GM12878 (cell line): ENCODE results near the gene UBE2M. TPM values are rescaled to one million over a fixed set of nuclear protein-coding genes. Genes with fewer than 3 reads are reported as not detected.

Experiments used
- BACH1 ChIP-seq: fragments of 450-650 bp; IDR thresholded peaks from 2 replicates; pipeline ENCODE4 v1.6.1; 2017; ENCODE audit warnings: mild to moderate bottlenecking, borderline replicate concordance
- BCLAF1 ChIP-seq: fragments of 450-650 bp; IDR thresholded peaks from 2 replicates; pipeline ENCODE4 v1.6.1; 2017; ENCODE audit warnings: antibody characterized with exemption, mild to moderate bottlenecking, moderate library complexity
- BMI1 ChIP-seq: fragments of 450-650 bp; IDR thresholded peaks from 2 replicates; pipeline ENCODE4 v1.6.1; 2016; ENCODE audit warnings: mild to moderate bottlenecking, moderate library complexity, borderline replicate concordance
- FOXM1 ChIP-seq: IDR thresholded peaks from 2 replicates; pipeline ENCODE4 v1.6.1; 2012; ENCODE audit warnings: low read depth, mild to moderate bottlenecking, inconsistent platforms, low read length, moderate library complexity
- HDAC2 ChIP-seq: fragments of 200-600 bp; sonication (generic); IDR thresholded peaks from 2 replicates; pipeline ENCODE4 v1.6.1; 2017
- HDAC6 ChIP-seq: fragments of 200-600 bp; sonication (generic); IDR thresholded peaks from one replicate; pipeline ENCODE4 v1.8.0; 2017; ENCODE audit warnings: antibody characterized with exemption; ENCODE audit not compliant: unreplicated experiment
- IKZF2 ChIP-seq, 2 experiments: fragments of 450-650 bp; IDR thresholded peaks; 2 replicates each; pipeline ENCODE4 v1.6.1; 2017; ENCODE audit warnings: mild to moderate bottlenecking in 2 of 2, moderate library complexity in 2 of 2
- JUND ChIP-seq: IDR thresholded peaks from 2 replicates; pipeline ENCODE4 v1.6.1; 2012; ENCODE audit warnings: low read depth, mild to moderate bottlenecking, low read length, improper control_type of control experiment, moderate library complexity
- MEF2A ChIP-seq: IDR thresholded peaks from 2 replicates; pipeline ENCODE4 v1.6.1; 2011; ENCODE audit warnings: low read depth, mild to moderate bottlenecking, low read length, moderate library complexity; ENCODE audit not compliant: insufficient read depth
- NKRF ChIP-seq: fragments of 450-650 bp; conservative IDR thresholded peaks from 2 replicates; pipeline ENCODE4 v1.6.1; 2017; ENCODE audit warnings: mild to moderate bottlenecking, moderate library complexity
- PAX8 ChIP-seq: fragments of 450-650 bp; IDR thresholded peaks from 2 replicates; pipeline ENCODE4 v1.6.1; 2017; ENCODE audit warnings: mild to moderate bottlenecking, moderate library complexity
- POLR2A ChIP-seq: IDR thresholded peaks from 2 replicates; pipeline ENCODE4 v1.6.1; 2011; ENCODE audit warnings: low read depth, mild to moderate bottlenecking, low read length
- RAD51 ChIP-seq: fragments of 450-650 bp; IDR thresholded peaks from 2 replicates; pipeline ENCODE4 v1.6.1; 2016; ENCODE audit warnings: moderate library complexity, mild to moderate bottlenecking, inconsistent platforms
- STAT3 ChIP-seq: IDR thresholded peaks from 2 replicates; pipeline ENCODE4 v1.6.1; 2011; ENCODE audit warnings: low read depth, low read length, improper control_type of control experiment
- TCF12 ChIP-seq: IDR thresholded peaks from 2 replicates; pipeline ENCODE4 v1.6.1; 2011; ENCODE audit warnings: low read depth, mild to moderate bottlenecking, low read length
- TCF7 ChIP-seq: IDR thresholded peaks from 2 replicates; pipeline ENCODE4 v1.6.1; 2014; ENCODE audit warnings: antibody characterized with exemption, borderline replicate concordance
- ZSCAN29 ChIP-seq: fragments of 450-650 bp; IDR thresholded peaks from 2 replicates; pipeline ENCODE4 v1.6.1; 2017; ENCODE audit warnings: mild to moderate bottlenecking, moderate library complexity
- polyA plus RNA-seq, 11 experiments: library from polyadenylated mRNA; depleted of rRNA in 4 of 11; unstranded in 6 of 11; stranded (reverse) in 5 of 11; fragments of >200 nt; fragmentation: Nextera tagmentation in 4 of 11; fragmentation: Illumina TruSeq in 1 of 11; extraction: Ambion mirVana in 4 of 11; extraction: Trizol in 1 of 11; gene quantifications; 1 replicate in 1 of 11; 2 replicates in 10 of 11; pipeline versions ENCODE4 v1.2.1 to v1.2.3, GENCODE V29; 2011 to 2016; ENCODE audit warnings: inconsistent platforms in 2 of 11, missing spikeins in 2 of 11, low read depth in 1 of 11
- total RNA-seq, 4 experiments: library from RNA; depleted of rRNA in 3 of 4; stranded (reverse); fragments of >200 nt in 3 of 4; fragmentation: Illumina TruSeq in 1 of 4; extraction: Trizol in 1 of 4; gene quantifications; 2 replicates each; pipeline versions ENCODE4 v1.2.1 to v1.2.3, GENCODE V29; 2013 to 2021
- TF ChIP-seq, protein P1 (sequence below): IDR thresholded peaks from 2 replicates; pipeline ENCODE4 v1.6.1; 2012; ENCODE audit warnings: mild to moderate bottlenecking, low read depth, low read length
- TF ChIP-seq, protein P2 (sequence below): IDR thresholded peaks from 2 replicates; pipeline ENCODE4 v1.6.1; 2011; ENCODE audit warnings: low read depth, mild to moderate bottlenecking, low read length, moderate library complexity, borderline replicate concordance; ENCODE audit errors: extremely low read depth
- TF ChIP-seq, protein P3 (sequence below): fragments of 450-650 bp; IDR thresholded peaks from 2 replicates; pipeline ENCODE4 v1.6.1; 2014; ENCODE audit warnings: mild to moderate bottlenecking

The UBE2M gene
- total and polyA plus RNA-seq, 10 of the 15 experiments (the other 5 are each of a cell fraction or from before 2014, with no cell fraction given), result 1.4 to 105 (median 73.9) TPM

GRCh38 chr19:58543826-58544590 is 14.4 kb downstream of the UBE2M start, which contains the start of gene TRIM28 (continued):
- TF ChIP-seq, protein P1, sequence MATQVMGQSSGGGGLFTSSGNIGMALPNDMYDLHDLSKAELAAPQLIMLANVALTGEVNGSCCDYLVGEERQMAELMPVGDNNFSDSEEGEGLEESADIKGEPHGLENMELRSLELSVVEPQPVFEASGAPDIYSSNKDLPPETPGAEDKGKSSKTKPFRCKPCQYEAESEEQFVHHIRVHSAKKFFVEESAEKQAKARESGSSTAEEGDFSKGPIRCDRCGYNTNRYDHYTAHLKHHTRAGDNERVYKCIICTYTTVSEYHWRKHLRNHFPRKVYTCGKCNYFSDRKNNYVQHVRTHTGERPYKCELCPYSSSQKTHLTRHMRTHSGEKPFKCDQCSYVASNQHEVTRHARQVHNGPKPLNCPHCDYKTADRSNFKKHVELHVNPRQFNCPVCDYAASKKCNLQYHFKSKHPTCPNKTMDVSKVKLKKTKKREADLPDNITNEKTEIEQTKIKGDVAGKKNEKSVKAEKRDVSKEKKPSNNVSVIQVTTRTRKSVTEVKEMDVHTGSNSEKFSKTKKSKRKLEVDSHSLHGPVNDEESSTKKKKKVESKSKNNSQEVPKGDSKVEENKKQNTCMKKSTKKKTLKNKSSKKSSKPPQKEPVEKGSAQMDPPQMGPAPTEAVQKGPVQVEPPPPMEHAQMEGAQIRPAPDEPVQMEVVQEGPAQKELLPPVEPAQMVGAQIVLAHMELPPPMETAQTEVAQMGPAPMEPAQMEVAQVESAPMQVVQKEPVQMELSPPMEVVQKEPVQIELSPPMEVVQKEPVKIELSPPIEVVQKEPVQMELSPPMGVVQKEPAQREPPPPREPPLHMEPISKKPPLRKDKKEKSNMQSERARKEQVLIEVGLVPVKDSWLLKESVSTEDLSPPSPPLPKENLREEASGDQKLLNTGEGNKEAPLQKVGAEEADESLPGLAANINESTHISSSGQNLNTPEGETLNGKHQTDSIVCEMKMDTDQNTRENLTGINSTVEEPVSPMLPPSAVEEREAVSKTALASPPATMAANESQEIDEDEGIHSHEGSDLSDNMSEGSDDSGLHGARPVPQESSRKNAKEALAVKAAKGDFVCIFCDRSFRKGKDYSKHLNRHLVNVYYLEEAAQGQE, result no peak
- TF ChIP-seq, protein P2, sequence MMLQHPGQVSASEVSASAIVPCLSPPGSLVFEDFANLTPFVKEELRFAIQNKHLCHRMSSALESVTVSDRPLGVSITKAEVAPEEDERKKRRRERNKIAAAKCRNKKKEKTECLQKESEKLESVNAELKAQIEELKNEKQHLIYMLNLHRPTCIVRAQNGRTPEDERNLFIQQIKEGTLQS, result no peak
- TF ChIP-seq RAD51, result no peak
- no peak for TF ChIP-seq HDAC6
- TF ChIP-seq, protein P3, sequence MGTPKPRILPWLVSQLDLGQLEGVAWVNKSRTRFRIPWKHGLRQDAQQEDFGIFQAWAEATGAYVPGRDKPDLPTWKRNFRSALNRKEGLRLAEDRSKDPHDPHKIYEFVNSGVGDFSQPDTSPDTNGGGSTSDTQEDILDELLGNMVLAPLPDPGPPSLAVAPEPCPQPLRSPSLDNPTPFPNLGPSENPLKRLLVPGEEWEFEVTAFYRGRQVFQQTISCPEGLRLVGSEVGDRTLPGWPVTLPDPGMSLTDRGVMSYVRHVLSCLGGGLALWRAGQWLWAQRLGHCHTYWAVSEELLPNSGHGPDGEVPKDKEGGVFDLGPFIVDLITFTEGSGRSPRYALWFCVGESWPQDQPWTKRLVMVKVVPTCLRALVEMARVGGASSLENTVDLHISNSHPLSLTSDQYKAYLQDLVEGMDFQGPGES, result no peak
- TF ChIP-seq TCF7, result no peak
- TF ChIP-seq PAX8, result no peak
- no peak for TF ChIP-seq STAT3
- TF ChIP-seq NKRF, result no peak; the same call in none of the 2 replicates
- no peak for TF ChIP-seq TCF12
- no peak for TF ChIP-seq FOXM1
- peak; percentile 99 for TF ChIP-seq POLR2A
- no peak for TF ChIP-seq JUND
- TF ChIP-seq HDAC2, result no peak
- no peak for TF ChIP-seq BMI1
- TF ChIP-seq BCLAF1, result no peak
- peak; percentile 95 for TF ChIP-seq BACH1
- no peak for TF ChIP-seq ZSCAN29
- TF ChIP-seq MEF2A, result 0 out of 2 replicates have a peak, but pooled peaks have one; percentile 34
- peak; percentile 82 to 86 for TF ChIP-seq IKZF2 (IDR thresholded peaks at IDR 0.05)
